HuH-7 (cell line): Measurements from ENCODE around the gene ZNF574.

Experiments used
- DNase-seq: peaks from one replicate; pipeline ENCODE4 v3.0.0; 2011; ENCODE audit warnings: low spot score

Gene ZNF574

GRCh38 chr19:42124386-42124901, 48.5 kb downstream of the ZNF574 start:
- no peak for DNase-seq

GRCh38 chr19:42125536-42125935, 49.6 kb downstream of the ZNF574 start:
- DNase-seq = no peak

- DNase-seq = no peak
Observed at GRCh38 chr19:42126574-42126973, 50.6 kb downstream of the ZNF574 start.

- DNase-seq = no peak
Observed at GRCh38 chr19:42129399-42130253, 53.7 kb downstream of the ZNF574 start.

GRCh38 chr19:42130254-42130573, 54.2 kb downstream of the ZNF574 start:
- no peak for DNase-seq
